PFSK-1 (cell line): ENCODE measurements around the gene ZC3H18.

ENCODE experiments used
- POLR2AphosphoS5 ChIP-seq: IDR thresholded peaks from 2 replicates; pipeline ENCODE4 v1.6.1; 2012; ENCODE audit warnings: low read depth, mild to moderate bottlenecking, control low read depth, low read length, moderate library complexity
- REST ChIP-seq, 2 experiments: IDR thresholded peaks; 2 replicates each; pipeline versions ENCODE4 v1.6.1 to v1.8.0; 2011 to 2012; ENCODE audit warnings: low read depth in 2 of 2, low read length in 2 of 2, control low read depth in 1 of 2, inconsistent platforms in 1 of 2, mild to moderate bottlenecking in 1 of 2, moderate library complexity in 1 of 2; ENCODE audit not compliant: insufficient read depth in 1 of 2
- SIN3A ChIP-seq: IDR thresholded peaks from 2 replicates; pipeline ENCODE4 v1.6.1; 2012; ENCODE audit warnings: mild to moderate bottlenecking, low read length, moderate library complexity, borderline replicate concordance; ENCODE audit not compliant: insufficient read depth

- TF ChIP-seq POLR2AphosphoS5 (no peak), REST (IDR thresholded peaks at IDR 0.05; ENCODE audit: insufficient read depth in 1 of 2, low read depth in 2 of 2, low read length in 2 of 2) (no peak), SIN3A (no peak)
Measured at GRCh38 chr16:88526008-88526905, 43.9 kb upstream of the ZC3H18 start.
